Nephron (organoid): Measurements from ENCODE around the gene CFAP46.

ENCODE experiments used
- H3K27ac Mint-ChIP-seq, 3 experiments: 2 replicates each; pipeline ENCODE4 v1.8.0; 2020; ENCODE audit warnings: mixed read lengths in 3 of 3, mild to moderate bottlenecking in 2 of 3, moderate library complexity in 1 of 3
- H3K27me3 Mint-ChIP-seq: 2 replicates; pipeline ENCODE4 v1.8.0; 2021; ENCODE audit warnings: low read depth, mild to moderate bottlenecking, moderate library complexity, mixed read lengths
- H3K36me3 Mint-ChIP-seq: 2 replicates; pipeline ENCODE4 v1.8.0; 2020; ENCODE audit warnings: low read depth, mixed read lengths
- H3K4me1 Mint-ChIP-seq: 2 replicates; pipeline ENCODE4 v1.8.0; 2020; ENCODE audit warnings: mixed read lengths
- H3K4me3 Mint-ChIP-seq, 3 experiments: 2 replicates each; pipeline ENCODE4 v1.8.0; 2020; ENCODE audit warnings: mild to moderate bottlenecking in 3 of 3, mixed read lengths in 3 of 3, moderate library complexity in 2 of 3
- H3K9me3 Mint-ChIP-seq: 2 replicates; pipeline ENCODE4 v1.8.0; 2020; ENCODE audit warnings: mixed read lengths
- CTCF ChIP-seq, 3 experiments: fragments of 200-600 bp; sonication (generic); IDR thresholded peaks; one replicate each; pipeline ENCODE4 v1.5.0; 2021; ENCODE audit warnings: antibody characterized with exemption in 3 of 3; ENCODE audit not compliant: unreplicated experiment in 3 of 3

The CFAP46 gene

GRCh38 chr10:132840698-132841614, 101.4 kb downstream of the CFAP46 start:
- H3K27ac Mint-ChIP-seq: no peak overlapping the region
- no peak overlapping the region for H3K4me3 Mint-ChIP-seq
- H3K9me3 Mint-ChIP-seq: peaks cover 14% of the 10 kb centered on the region
- H3K27me3 Mint-ChIP-seq: peaks cover 48% of the 10 kb centered on the region
- no peaks in the 10 kb centered on the region for H3K36me3 Mint-ChIP-seq
- TF ChIP-seq CTCF (IDR thresholded peaks at IDR 0.05; ENCODE audit: unreplicated experiment in 3 of 3): no peak
- no peaks in the 10 kb centered on the region for H3K4me1 Mint-ChIP-seq

- H3K9me3 Mint-ChIP-seq: peaks cover 14% of the 10 kb centered on the region
- H3K27me3 Mint-ChIP-seq: peaks cover 43% of the 10 kb centered on the region
- TF ChIP-seq CTCF (IDR thresholded peaks at IDR 0.05; ENCODE audit: unreplicated experiment in 3 of 3): no peak
- no peak overlapping the region for H3K4me3 Mint-ChIP-seq
- no peaks in the 10 kb centered on the region for H3K4me1 Mint-ChIP-seq
- H3K27ac Mint-ChIP-seq: no peak overlapping the region
- no peaks in the 10 kb centered on the region for H3K36me3 Mint-ChIP-seq
These were observed 103.3 kb downstream of the CFAP46 start for GRCh38 chr10:132839061-132839460.

GRCh38 chr10:132838346-132838970, 103.9 kb downstream of the CFAP46 start:
- Mint-ChIP-seq H3K27me3 (peaks cover 49% of the 10 kb centered on the region), H3K36me3 (no peaks in the 10 kb centered on the region), H3K9me3 (peaks cover 14% of the 10 kb centered on the region), H3K4me1 (no peaks in the 10 kb centered on the region), H3K4me3 (no peak overlapping the region), H3K27ac (no peak overlapping the region)
- TF ChIP-seq CTCF (IDR thresholded peaks at IDR 0.05; ENCODE audit: unreplicated experiment in 3 of 3): no peak

- Mint-ChIP-seq H3K27me3 (peaks cover 53% of the 10 kb centered on the region), H3K36me3 (no peaks in the 10 kb centered on the region), H3K4me3 (no peak overlapping the region), H3K4me1 (no peaks in the 10 kb centered on the region), H3K9me3 (peaks cover 13% of the 10 kb centered on the region), H3K27ac (no peak overlapping the region)
- no peak for TF ChIP-seq CTCF (IDR thresholded peaks at IDR 0.05; ENCODE audit: unreplicated experiment in 3 of 3)
These were observed 104.5 kb downstream of the CFAP46 start for GRCh38 chr10:132837905-132838304.

DNA sequence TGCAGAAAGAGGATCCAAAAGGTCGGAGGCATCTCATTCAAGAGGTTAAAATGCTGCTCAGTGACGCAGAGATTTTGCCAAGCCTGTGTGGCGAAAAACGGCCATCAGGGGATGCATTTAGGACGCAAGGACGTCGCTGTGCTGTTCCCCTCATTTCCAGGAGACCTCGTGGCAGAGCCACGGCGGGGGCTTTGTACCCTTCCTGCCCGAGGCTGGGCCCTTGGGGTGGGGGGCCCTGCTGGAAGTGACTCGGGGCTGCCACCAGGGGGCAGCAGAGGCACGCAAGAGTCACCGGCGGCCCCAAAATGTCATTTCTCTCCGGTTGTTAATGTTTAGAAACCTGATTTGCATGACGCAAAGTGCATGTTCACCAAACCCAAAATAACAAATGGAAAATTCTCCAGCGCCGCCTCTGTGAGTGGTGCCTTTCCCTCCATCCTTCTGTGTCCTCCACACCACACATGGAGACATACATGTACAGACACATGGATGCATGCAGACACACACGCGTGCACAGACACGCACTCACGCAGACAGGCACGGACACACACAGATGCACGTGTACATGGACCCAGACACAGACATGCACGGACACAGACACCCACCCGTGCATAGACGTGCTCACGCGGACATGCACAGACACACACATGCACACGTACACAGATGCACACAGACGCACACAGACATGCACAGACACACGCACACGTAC, 105.4 kb downstream of the CFAP46 start:
- Mint-ChIP-seq H3K27ac (no peak overlapping the region), H3K36me3 (no peaks in the 10 kb centered on the region), H3K4me3 (no peak overlapping the region), H3K27me3 (peaks cover 57% of the 10 kb centered on the region), H3K4me1 (no peaks in the 10 kb centered on the region), H3K9me3 (peaks cover 4% of the 10 kb centered on the region)
- peak; percentile 98 to 99 (median 98) for TF ChIP-seq CTCF (IDR thresholded peaks at IDR 0.05; ENCODE audit: unreplicated experiment in 3 of 3)
